CD14-positive monocyte (primary cell): ENCODE data around the gene GPC5. TPM values are rescaled to one million over a fixed set of nuclear protein-coding genes. Genes with fewer than 3 reads are reported as not detected.

Experiments used
- DNase-seq, 3 donors: peaks; one replicate each; pipeline ENCODE4 v3.0.0-alpha.2; 2011 to 2022
- H2AFZ ChIP-seq: 2 replicates; pipeline ENCODE4 v1.6.0; 2012; ENCODE audit warnings: mild to moderate bottlenecking, low read depth, low read length, inconsistent platforms; ENCODE audit not compliant: insufficient read depth, poor library complexity, severe bottlenecking
- H3K27ac ChIP-seq, 2 donors: 1 replicate in 1 of 2; 2 replicates in 1 of 2; pipeline ENCODE4 v1.5.1; 2012 to 2013; ENCODE audit warnings: low read length in 2 of 2, control low read depth in 1 of 2, inconsistent platforms in 1 of 2, low read depth in 1 of 2, mild to moderate bottlenecking in 1 of 2
- H3K27me3 ChIP-seq, 2 donors: one replicate each; pipeline versions ENCODE4 v1.6.0 to v1.6.1; 2011 to 2013; ENCODE audit warnings: low read length in 2 of 2; ENCODE audit not compliant: control insufficient read depth in 2 of 2, insufficient read depth in 2 of 2
- H3K36me3 ChIP-seq, 2 donors: replicated peaks in 1 of 2; 1 replicate in 1 of 2; 2 replicates in 1 of 2; pipeline versions ENCODE4 v1.5.1 to v1.6.1; 2012 to 2013; ENCODE audit warnings: low read length in 2 of 2, control low read depth in 1 of 2, inconsistent platforms in 1 of 2, mild to moderate bottlenecking in 1 of 2; ENCODE audit not compliant: insufficient read depth in 2 of 2, control insufficient read depth in 1 of 2
- H3K4me1 ChIP-seq, 2 donors: 1 replicate in 1 of 2; 2 replicates in 1 of 2; pipeline versions ENCODE4 v1.5.1 to v1.6.1; 2012 to 2013; ENCODE audit warnings: low read length in 2 of 2, control low read depth in 1 of 2, inconsistent platforms in 1 of 2, mild to moderate bottlenecking in 1 of 2, moderate library complexity in 1 of 2; ENCODE audit not compliant: insufficient read depth in 2 of 2, control insufficient read depth in 1 of 2
- H3K4me2 ChIP-seq: replicated peaks from 2 replicates; pipeline ENCODE3; 2012; ENCODE audit warnings: low read length, moderate library complexity, mild to moderate bottlenecking; ENCODE audit not compliant: poor library complexity, severe bottlenecking; ENCODE audit errors: extremely low read depth
- H3K4me3 ChIP-seq, 3 experiments: fragments of 200-600 bp in 1 of 3; sonication (generic) in 1 of 3; replicated peaks in 1 of 3; 1 replicate in 2 of 3; 2 replicates in 1 of 3; pipeline ENCODE4 v1.5.1; 2011 to 2013; ENCODE audit warnings: low read length in 3 of 3, mild to moderate bottlenecking in 3 of 3, control low read depth in 2 of 3, low read depth in 2 of 3, inconsistent platforms in 1 of 3, moderate library complexity in 1 of 3
- H3K79me2 ChIP-seq: 2 replicates; pipeline ENCODE4 v1.6.0; 2012; ENCODE audit warnings: mild to moderate bottlenecking, control low read depth, inconsistent platforms, low read length, moderate library complexity; ENCODE audit not compliant: insufficient read depth
- H3K9ac ChIP-seq: 2 replicates; pipeline ENCODE4 v1.6.0; 2017; ENCODE audit warnings: low read length, mild to moderate bottlenecking; ENCODE audit not compliant: insufficient read depth, poor library complexity, severe bottlenecking
- H3K9me3 ChIP-seq, 2 donors: replicated peaks in 1 of 2; 1 replicate in 1 of 2; 2 replicates in 1 of 2; pipeline versions ENCODE4 v1.5.1 to v1.6.1; 2012 to 2013; ENCODE audit warnings: low read length in 2 of 2, control low read depth in 1 of 2; ENCODE audit not compliant: control insufficient read depth in 1 of 2, insufficient read depth in 1 of 2
- H4K20me1 ChIP-seq: 2 replicates; pipeline ENCODE4 v1.6.0; 2012; ENCODE audit warnings: mild to moderate bottlenecking, low read length, control low read depth, moderate library complexity; ENCODE audit not compliant: insufficient read depth
- H3K27ac Mint-ChIP-seq, 7 donors: one replicate each; pipeline ENCODE4 v1.8.0; 2020; ENCODE audit warnings: mild to moderate bottlenecking in 7 of 7, mixed read lengths in 7 of 7, moderate library complexity in 6 of 7, inconsistent platforms in 2 of 7
- H3K27me3 Mint-ChIP-seq, 3 donors: one replicate each; pipeline ENCODE4 v1.8.0; 2021 to 2022; ENCODE audit warnings: low read depth in 3 of 3, mild to moderate bottlenecking in 3 of 3, mixed read lengths in 3 of 3, moderate library complexity in 3 of 3, inconsistent platforms in 1 of 3
- H3K36me3 Mint-ChIP-seq, 2 donors: one replicate each; pipeline ENCODE4 v1.8.0; 2020; ENCODE audit warnings: mixed read lengths in 2 of 2, inconsistent platforms in 1 of 2, mild to moderate bottlenecking in 1 of 2
- H3K4me1 Mint-ChIP-seq: one replicate; pipeline ENCODE4 v1.8.0; 2020; ENCODE audit warnings: mild to moderate bottlenecking, mixed read lengths
- H3K4me3 Mint-ChIP-seq, 2 donors: one replicate each; pipeline ENCODE4 v1.8.0; 2020; ENCODE audit warnings: mild to moderate bottlenecking in 2 of 2, mixed read lengths in 2 of 2, moderate library complexity in 1 of 2
- H3K9me3 Mint-ChIP-seq, 7 donors: one replicate each; pipeline ENCODE4 v1.8.0; 2020 to 2022; ENCODE audit warnings: mixed read lengths in 7 of 7, mild to moderate bottlenecking in 6 of 7, moderate library complexity in 6 of 7, inconsistent platforms in 2 of 7
- WGBS: methylation state at CpG from one replicate; pipeline ENCODE4 v1.1.5; 2013; ENCODE audit warnings: missing lambda C conversion rate; ENCODE audit not compliant: insufficient coverage; 5-methylcytosine and 5-hydroxymethylcytosine counted together
- intact Hi-C, 2 donors: fragments of 100-400 bp; cut with micrococcal nuclease; formaldehyde crosslinking; loops; one replicate each; pipeline versions ENCODE4 v1.15.0 to v1.15.1; 2023
- polyA plus RNA-seq, 3 donors: library from polyadenylated mRNA; depleted of rRNA in 1 of 3; unstranded in 2 of 3; stranded (reverse) in 1 of 3; fragments of 300-500 nt in 2 of 3; fragments of >200 nt in 1 of 3; fragmentation: Illumina TruSeq in 2 of 3; gene quantifications; 1 replicate in 2 of 3; 2 replicates in 1 of 3; pipeline ENCODE4 v1.2.3, GENCODE V29; 2012 to 2021
- TF ChIP-seq, protein P1 (sequence below): fragments of 200-600 bp; IDR thresholded peaks from one replicate; pipeline ENCODE4 v1.8.0; 2022; ENCODE audit warnings: antibody characterized with exemption, mild to moderate bottlenecking

GPC5 gene
- polyA plus RNA-seq, 3 donors, result not detected

DNA sequence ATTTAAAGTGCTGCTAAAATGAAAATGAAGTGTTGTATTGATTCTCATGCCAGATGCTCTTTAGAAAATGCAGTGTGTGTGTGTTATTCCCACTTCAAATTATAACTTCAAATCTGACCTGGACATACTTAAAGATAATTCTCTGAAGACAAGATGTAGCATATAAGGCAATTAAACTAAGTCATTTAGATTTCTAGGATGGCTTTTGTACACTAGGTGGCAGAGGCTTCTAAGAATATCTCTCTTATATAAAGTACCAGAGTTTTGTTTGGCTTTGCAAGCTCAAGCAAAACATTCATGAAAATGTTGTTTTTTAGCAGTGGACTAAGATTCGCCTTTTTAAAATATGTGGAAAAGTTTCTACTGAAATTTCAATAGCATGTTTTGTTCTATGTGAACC lies 407.2 kb downstream of the GPC5 start:
- H3K4me3 ChIP-seq, result no peak overlapping the region
- no peaks in the 10 kb centered on the region for H3K27me3 ChIP-seq
- H3K4me2 ChIP-seq, result no peak overlapping the region
- H3K27ac ChIP-seq, result no peak overlapping the region
- H3K4me1 ChIP-seq, result no peaks in the 10 kb centered on the region
- Mint-ChIP-seq H3K4me3 (no peak overlapping the region), H3K4me1 (no peaks in the 10 kb centered on the region), H3K27me3 (no peaks in the 10 kb centered on the region), H3K27ac (no peak overlapping the region), H3K9me3 (peaks cover 0 to 3% (median 0%) of the 10 kb centered on the region in 7 donors), H3K36me3 (no peaks in the 10 kb centered on the region)
- no peak overlapping the region for H2AFZ ChIP-seq
- H3K79me2 ChIP-seq, result no peaks in the 10 kb centered on the region
- no peaks in the 10 kb centered on the region for H3K36me3 ChIP-seq
- WGBS, result no CpG with 5 or more reads among the region's 1 CpG
- H3K9ac ChIP-seq, result no peak overlapping the region
- no peaks in the 10 kb centered on the region for H4K20me1 ChIP-seq
- no peak for DNase-seq
- H3K9me3 ChIP-seq, result no peaks in the 10 kb centered on the region
- intact Hi-C loops, result no loop called here
- TF ChIP-seq, protein P1, sequence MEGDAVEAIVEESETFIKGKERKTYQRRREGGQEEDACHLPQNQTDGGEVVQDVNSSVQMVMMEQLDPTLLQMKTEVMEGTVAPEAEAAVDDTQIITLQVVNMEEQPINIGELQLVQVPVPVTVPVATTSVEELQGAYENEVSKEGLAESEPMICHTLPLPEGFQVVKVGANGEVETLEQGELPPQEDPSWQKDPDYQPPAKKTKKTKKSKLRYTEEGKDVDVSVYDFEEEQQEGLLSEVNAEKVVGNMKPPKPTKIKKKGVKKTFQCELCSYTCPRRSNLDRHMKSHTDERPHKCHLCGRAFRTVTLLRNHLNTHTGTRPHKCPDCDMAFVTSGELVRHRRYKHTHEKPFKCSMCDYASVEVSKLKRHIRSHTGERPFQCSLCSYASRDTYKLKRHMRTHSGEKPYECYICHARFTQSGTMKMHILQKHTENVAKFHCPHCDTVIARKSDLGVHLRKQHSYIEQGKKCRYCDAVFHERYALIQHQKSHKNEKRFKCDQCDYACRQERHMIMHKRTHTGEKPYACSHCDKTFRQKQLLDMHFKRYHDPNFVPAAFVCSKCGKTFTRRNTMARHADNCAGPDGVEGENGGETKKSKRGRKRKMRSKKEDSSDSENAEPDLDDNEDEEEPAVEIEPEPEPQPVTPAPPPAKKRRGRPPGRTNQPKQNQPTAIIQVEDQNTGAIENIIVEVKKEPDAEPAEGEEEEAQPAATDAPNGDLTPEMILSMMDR, result no peak

DNA sequence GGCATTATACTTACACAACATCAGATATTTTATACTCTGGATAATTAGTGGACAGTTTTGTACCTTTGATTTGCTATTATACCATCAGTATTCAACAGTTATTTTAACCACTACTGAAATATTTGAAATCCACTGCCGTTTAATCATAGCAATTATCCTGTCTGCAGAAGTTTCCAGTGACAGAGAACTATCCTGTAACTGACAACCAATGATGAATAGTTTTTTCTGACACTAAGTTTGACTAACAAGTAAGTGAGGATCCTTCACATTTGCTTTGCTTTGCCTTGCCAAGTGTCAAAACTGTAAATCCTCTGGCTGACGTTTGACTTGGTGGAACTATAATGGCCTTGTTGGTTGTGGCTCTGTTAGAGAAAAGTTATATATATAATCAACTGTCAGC lies 410.7 kb downstream of the GPC5 start:
- no peaks in the 10 kb centered on the region for H3K79me2 ChIP-seq
- no peaks in the 10 kb centered on the region for H4K20me1 ChIP-seq
- no peaks in the 10 kb centered on the region for H3K36me3 ChIP-seq
- no peak overlapping the region for H3K27ac ChIP-seq
- H2AFZ ChIP-seq, result no peak overlapping the region
- H3K27me3 ChIP-seq, result no peaks in the 10 kb centered on the region
- no peak overlapping the region for H3K4me3 ChIP-seq
- TF ChIP-seq, protein P1, result no peak
- no peak for DNase-seq
- no peaks in the 10 kb centered on the region for H3K4me1 ChIP-seq
- no peak overlapping the region for H3K27ac Mint-ChIP-seq
- no peak overlapping the region for H3K4me2 ChIP-seq
- H3K9ac ChIP-seq, result no peak overlapping the region
- no peaks in the 10 kb centered on the region for H3K9me3 ChIP-seq
- H3K9me3 Mint-ChIP-seq, result no peaks in the 10 kb centered on the region
- H3K4me3 Mint-ChIP-seq, result no peak overlapping the region
- intact Hi-C loops, result no loop called here
- no CpG with 5 or more reads among the region's 2 CpGs for WGBS
- H3K36me3 Mint-ChIP-seq, result no peaks in the 10 kb centered on the region
- peaks cover 0 to 2% (median 0%) of the 10 kb centered on the region in 3 donors for H3K27me3 Mint-ChIP-seq
- H3K4me1 Mint-ChIP-seq, result no peaks in the 10 kb centered on the region
